ENCODE measurements around the gene AQP6.

DNA sequence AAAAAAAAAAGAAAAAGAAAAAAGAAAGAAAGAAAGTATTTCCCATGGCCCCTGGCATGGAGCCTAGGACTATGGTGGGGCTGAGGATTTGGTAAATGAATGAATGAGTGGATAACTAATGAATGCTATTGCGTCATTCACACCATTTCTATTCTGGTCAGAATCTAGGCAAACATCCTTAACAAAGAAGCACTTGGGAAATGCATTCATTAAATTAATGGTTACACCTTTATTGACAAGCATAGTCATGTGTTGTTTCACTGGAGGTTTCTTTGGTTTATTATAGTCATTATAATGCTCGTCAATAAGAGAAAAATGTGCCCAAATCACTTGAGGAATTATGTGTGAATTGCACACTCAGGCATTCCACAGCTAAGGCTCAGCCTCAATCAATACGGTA, 35.8 kb upstream of the AQP6 start:
- TF ChIP-seq ZNF274 (IDR thresholded peaks at IDR 0.05; ENCODE audit: low read depth, low read length) (no peak), YY1 (IDR thresholded peaks at IDR 0.05; ENCODE audit: insufficient read depth, insufficient read length) (no peak), SUZ12 (IDR thresholded peaks at IDR 0.05; ENCODE audit: extremely low read depth, insufficient read depth, insufficient read length) (no peak)
